Activated naive CD4-positive, alpha-beta T cell treated with anti-CD3 and anti-CD28 coated beads, Interleukin-2, amount 10 ng/mL, durations not matched to agents 7 days and 5 days (primary cell): ENCODE data around the gene ITIH5.
"Not testable (repeated sequence)": the region's sequence is repeated elsewhere in the genome, so short reads cannot be mapped to it uniquely, and the experiment has no call there.

Experiments
- CTCF ChIA-PET: fragments of 350-600 bp; sonication (Branson Sonifier 250); formaldehyde crosslinking; loops from one replicate; lab custom pipeline; 2021; ENCODE audit warnings: antibody characterized with exemption; lab: Charles Lee
- DNase-seq: peaks from one replicate; pipeline ENCODE4 v3.0.0-alpha.2; 2020
- H3K27ac Mint-ChIP-seq: one replicate; pipeline ENCODE4 v1.8.0; 2021; ENCODE audit warnings: mild to moderate bottlenecking, moderate library complexity, mixed read lengths
- H3K27me3 Mint-ChIP-seq: one replicate; pipeline ENCODE4 v1.8.0; 2021; ENCODE audit warnings: mild to moderate bottlenecking, mixed read lengths
- H3K36me3 Mint-ChIP-seq: one replicate; pipeline ENCODE4 v1.8.0; 2021; ENCODE audit warnings: mixed read lengths
- H3K4me1 Mint-ChIP-seq: one replicate; pipeline ENCODE4 v1.8.0; 2021; ENCODE audit warnings: mixed read lengths
- H3K4me3 Mint-ChIP-seq: one replicate; pipeline ENCODE4 v1.8.0; 2021; ENCODE audit warnings: mild to moderate bottlenecking, moderate library complexity, mixed read lengths
- H3K9me3 Mint-ChIP-seq: one replicate; pipeline ENCODE4 v1.8.0; 2021; ENCODE audit warnings: mixed read lengths

Gene ITIH5

GRCh38 chr10:7666253-7667023 is at the start of gene ITIH5:
Gene ITIH5 (minus strand): TSS chr10:7666966. CDS start chr10:7666892, 74 bp downstream.
- Mint-ChIP-seq H3K27me3 (peaks cover 70% of the 10 kb centered on the region), H3K4me3 (peak within 1 kb of the TSS; percentile 46)

DNA sequence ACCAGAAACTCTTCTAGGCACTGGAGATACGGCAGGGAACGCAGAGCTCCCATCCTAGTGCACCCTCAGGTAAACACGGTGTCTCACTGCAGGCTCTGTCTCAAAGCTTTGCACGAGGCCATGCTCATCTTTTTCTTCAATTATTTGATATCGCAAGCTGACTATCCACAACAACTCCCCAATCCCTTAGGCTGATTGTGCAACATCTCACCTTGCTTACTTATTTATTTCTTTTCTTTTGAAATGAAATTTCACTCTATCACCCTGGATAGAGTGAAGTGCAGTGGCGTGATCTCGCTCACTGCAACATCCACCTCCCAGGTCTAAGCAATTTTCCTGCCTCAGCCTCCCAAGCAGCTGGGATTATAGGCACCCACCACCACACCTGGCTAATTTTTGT is 48.7 kb upstream of the ITIH5 start:
- no peaks in the 10 kb centered on the region for H3K9me3 Mint-ChIP-seq
- no peaks in the 10 kb centered on the region for H3K36me3 Mint-ChIP-seq
- H3K27me3 Mint-ChIP-seq: peaks cover 8% of the 10 kb centered on the region
- CTCF ChIA-PET: no interaction called here
- H3K4me1 Mint-ChIP-seq: no peaks in the 10 kb centered on the region
- H3K27ac Mint-ChIP-seq: no peak overlapping the region
- no peak overlapping the region for H3K4me3 Mint-ChIP-seq
- no peak for DNase-seq

More at GRCh38 chr10:7666253-7667023, at the start of gene ITIH5:
- Mint-ChIP-seq H3K36me3 (no peaks in the 10 kb centered on the region), H3K27ac (no peak within 1 kb of the TSS), H3K4me1 (peaks cover 8% of the 10 kb centered on the region), H3K9me3 (no peaks in the 10 kb centered on the region)
- no peak for DNase-seq
- CTCF ChIA-PET: no interaction called here

- H3K4me3 Mint-ChIP-seq, CTCF ChIA-PET, H3K4me1 Mint-ChIP-seq, H3K36me3 Mint-ChIP-seq, H3K9me3 Mint-ChIP-seq, H3K27ac Mint-ChIP-seq, DNase-seq: not testable (repeated sequence)
- H3K27me3 Mint-ChIP-seq: peaks cover 15% of the 10 kb centered on the region
Observed at GRCh38 chr10:7711075-7711474, 44.3 kb upstream of the ITIH5 start.

DNA sequence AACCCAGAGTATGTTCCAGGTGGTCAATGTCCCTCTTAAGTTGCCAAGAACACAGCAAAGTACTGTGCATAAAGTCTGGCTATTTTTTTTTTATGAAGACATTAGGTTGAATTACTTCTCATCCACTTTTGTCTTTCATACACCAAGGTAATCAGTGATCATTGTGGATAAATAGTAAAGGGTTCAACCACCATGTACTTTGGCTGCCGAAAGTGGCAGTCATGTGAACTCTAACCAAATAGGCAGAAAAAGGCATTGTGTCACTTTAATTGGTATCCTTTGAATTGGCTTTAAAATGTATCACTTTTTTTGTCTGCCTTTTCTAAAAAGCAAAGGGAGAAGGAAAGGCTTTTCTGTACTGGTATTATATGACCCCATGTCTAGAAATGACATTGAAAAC is 43.7 kb upstream of the ITIH5 start:
- H3K27me3 Mint-ChIP-seq: peaks cover 19% of the 10 kb centered on the region
- no peaks in the 10 kb centered on the region for H3K9me3 Mint-ChIP-seq
- H3K4me1 Mint-ChIP-seq: no peaks in the 10 kb centered on the region
- no peak overlapping the region for H3K27ac Mint-ChIP-seq
- DNase-seq: no peak
- H3K36me3 Mint-ChIP-seq: no peaks in the 10 kb centered on the region
- CTCF ChIA-PET: no interaction called here
- H3K4me3 Mint-ChIP-seq: no peak overlapping the region

DNA sequence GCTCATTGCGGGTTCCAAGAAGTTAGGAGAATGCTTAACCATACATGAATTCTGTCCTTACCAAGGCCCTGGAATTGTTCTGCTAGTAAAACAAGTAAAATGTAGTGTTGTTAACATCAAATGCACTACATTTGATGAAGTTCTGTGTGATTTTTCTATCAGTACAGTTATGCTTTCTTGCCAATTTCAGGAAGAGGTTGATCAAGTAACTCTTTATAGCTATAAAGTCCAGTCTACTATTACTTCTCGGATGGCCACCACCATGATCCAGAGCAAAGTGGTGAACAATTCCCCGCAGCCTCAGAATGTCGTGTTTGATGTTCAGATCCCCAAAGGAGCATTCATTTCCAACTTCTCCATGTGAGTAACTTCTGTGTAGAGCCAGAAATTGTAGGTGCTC is 42.1 kb upstream of the ITIH5 start:
- H3K36me3 Mint-ChIP-seq: no peaks in the 10 kb centered on the region
- no peak overlapping the region for H3K4me3 Mint-ChIP-seq
- peaks cover 18% of the 10 kb centered on the region for H3K27me3 Mint-ChIP-seq
- H3K27ac Mint-ChIP-seq: no peak overlapping the region
- CTCF ChIA-PET: interaction anchor here (1.3 to 1.4 kb wide), 2 partner anchors 22 to 183 kb away, joined by 3 to 9 read pairs; no protein-coding TSS in a partner anchor
- H3K4me1 Mint-ChIP-seq: no peaks in the 10 kb centered on the region
- no peak for DNase-seq
- no peaks in the 10 kb centered on the region for H3K9me3 Mint-ChIP-seq

DNA sequence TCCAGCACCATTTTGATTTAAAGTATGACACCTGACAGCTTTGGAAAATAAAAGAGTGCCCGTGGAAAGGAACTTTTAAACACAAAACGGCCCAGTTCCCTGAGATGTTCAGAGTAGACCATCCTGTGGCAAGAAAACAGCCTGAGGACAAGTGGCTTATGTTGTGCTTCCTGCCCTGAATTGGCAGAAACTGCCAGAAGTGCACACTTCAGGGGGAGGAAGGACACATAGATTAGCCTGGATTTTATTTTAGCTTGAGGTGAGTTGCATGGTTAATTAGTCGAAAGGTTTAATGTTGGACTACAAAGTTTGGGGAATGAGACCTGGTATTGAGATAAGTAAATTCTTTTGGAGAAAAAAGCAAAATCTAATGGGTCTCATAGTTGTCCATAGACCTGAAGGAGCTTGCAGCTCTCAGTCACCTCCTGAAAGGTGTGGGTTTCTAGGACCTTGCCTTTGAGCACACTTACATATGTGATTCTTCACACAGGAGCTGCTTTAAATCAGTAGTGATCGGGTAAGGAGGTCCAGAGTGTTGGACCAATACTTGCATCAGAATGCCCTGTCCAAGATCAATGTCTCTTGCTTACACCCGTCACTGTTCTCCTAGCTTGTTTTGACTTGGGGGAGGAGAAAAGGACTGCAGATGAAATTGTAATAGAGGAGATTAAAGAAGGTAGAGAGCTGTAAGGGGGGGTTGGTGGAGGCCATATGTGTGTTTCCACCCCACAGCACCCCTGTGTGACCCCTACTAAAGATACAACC is 41.3 kb upstream of the ITIH5 start:
- no peaks in the 10 kb centered on the region for H3K4me1 Mint-ChIP-seq
- no peaks in the 10 kb centered on the region for H3K9me3 Mint-ChIP-seq
- H3K36me3 Mint-ChIP-seq: no peaks in the 10 kb centered on the region
- DNase-seq: no peak
- CTCF ChIA-PET: interaction anchor here (1.3 to 1.4 kb wide), 2 partner anchors 21 to 182 kb away, joined by 3 to 9 read pairs; no protein-coding TSS in a partner anchor
- no peak overlapping the region for H3K4me3 Mint-ChIP-seq
- H3K27ac Mint-ChIP-seq: no peak overlapping the region
- H3K27me3 Mint-ChIP-seq: peaks cover 21% of the 10 kb centered on the region

DNA sequence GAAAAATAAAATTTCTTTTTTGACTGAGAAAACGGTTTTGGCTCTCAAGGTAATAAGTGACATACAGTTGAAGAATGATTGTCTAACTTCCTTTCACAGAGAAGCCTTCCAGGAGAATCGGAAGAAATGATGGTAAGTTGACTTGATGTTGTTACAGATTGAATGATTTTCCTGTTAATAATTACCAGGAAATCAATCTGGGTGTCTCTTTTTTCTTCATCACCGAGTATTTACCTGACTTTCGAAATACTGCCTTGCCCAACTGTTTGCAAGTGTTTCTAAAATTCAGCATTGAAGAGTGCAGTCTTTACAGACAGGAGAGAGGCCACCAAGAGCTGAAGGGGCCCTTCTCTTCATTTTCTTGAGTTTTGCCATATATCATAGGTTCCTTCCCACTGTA is 40.3 kb upstream of the ITIH5 start:
- H3K9me3 Mint-ChIP-seq: no peaks in the 10 kb centered on the region
- DNase-seq: no peak
- peaks cover 27% of the 10 kb centered on the region for H3K27me3 Mint-ChIP-seq
- no peaks in the 10 kb centered on the region for H3K4me1 Mint-ChIP-seq
- H3K36me3 Mint-ChIP-seq: no peaks in the 10 kb centered on the region
- H3K27ac Mint-ChIP-seq: no peak overlapping the region
- H3K4me3 Mint-ChIP-seq: no peak overlapping the region
- CTCF ChIA-PET: no interaction called here

GRCh38 chr10:7706534-7707073 is 39.8 kb upstream of the ITIH5 start:
- DNase-seq: no peak
- Mint-ChIP-seq H3K27me3 (peaks cover 31% of the 10 kb centered on the region), H3K4me3 (no peak overlapping the region), H3K27ac (no peak overlapping the region), H3K36me3 (no peaks in the 10 kb centered on the region), H3K4me1 (no peaks in the 10 kb centered on the region), H3K9me3 (no peaks in the 10 kb centered on the region)
- CTCF ChIA-PET: no interaction called here

GRCh38 chr10:7705341-7705740 is 38.6 kb upstream of the ITIH5 start:
- CTCF ChIA-PET: interaction anchor here (0.6 to 0.7 kb wide), 2 partner anchors 14 to 17 kb away, joined by 3 read pairs; no protein-coding TSS in a partner anchor

GRCh38 chr10:7704071-7705016 is 37.6 kb upstream of the ITIH5 start:
- Mint-ChIP-seq H3K27me3 (peaks cover 37% of the 10 kb centered on the region), H3K36me3 (no peaks in the 10 kb centered on the region), H3K9me3 (no peaks in the 10 kb centered on the region), H3K4me3 (no peak overlapping the region), H3K27ac (no peak overlapping the region), H3K4me1 (no peaks in the 10 kb centered on the region)
- CTCF ChIA-PET: interaction anchor here (1.1 kb wide), 1 partner anchor 179 kb away, joined by 3 read pairs; no protein-coding TSS in a partner anchor
- DNase-seq: no peak

More at GRCh38 chr10:7705341-7705740, 38.6 kb upstream of the ITIH5 start:
- H3K27me3 Mint-ChIP-seq: peaks cover 37% of the 10 kb centered on the region
- no peaks in the 10 kb centered on the region for H3K36me3 Mint-ChIP-seq
- no peak for DNase-seq
- no peaks in the 10 kb centered on the region for H3K4me1 Mint-ChIP-seq
- no peak overlapping the region for H3K4me3 Mint-ChIP-seq
- no peaks in the 10 kb centered on the region for H3K9me3 Mint-ChIP-seq
- H3K27ac Mint-ChIP-seq: no peak overlapping the region

- H3K36me3 Mint-ChIP-seq: no peaks in the 10 kb centered on the region
- no peak for DNase-seq
- no peak within 1 kb of the TSS for H3K4me3 Mint-ChIP-seq
- no peak within 1 kb of the TSS for H3K27ac Mint-ChIP-seq
- no peaks in the 10 kb centered on the region for H3K9me3 Mint-ChIP-seq
- CTCF ChIA-PET: interaction anchor here (1.0 to 1.1 kb wide), 2 partner anchors 14 to 17 kb away, joined by 3 to 6 read pairs; no protein-coding TSS in a partner anchor
- H3K4me1 Mint-ChIP-seq: no peaks in the 10 kb centered on the region
- peaks cover 34% of the 10 kb centered on the region for H3K27me3 Mint-ChIP-seq
Observed at GRCh38 chr10:7703140-7703539, 36.4 kb upstream of the ITIH5 start, which contains the start of gene ITIH2. Gene ITIH2 (plus strand): TSS chr10:7703316. CDS start chr10:7703435, 119 bp downstream.

DNA sequence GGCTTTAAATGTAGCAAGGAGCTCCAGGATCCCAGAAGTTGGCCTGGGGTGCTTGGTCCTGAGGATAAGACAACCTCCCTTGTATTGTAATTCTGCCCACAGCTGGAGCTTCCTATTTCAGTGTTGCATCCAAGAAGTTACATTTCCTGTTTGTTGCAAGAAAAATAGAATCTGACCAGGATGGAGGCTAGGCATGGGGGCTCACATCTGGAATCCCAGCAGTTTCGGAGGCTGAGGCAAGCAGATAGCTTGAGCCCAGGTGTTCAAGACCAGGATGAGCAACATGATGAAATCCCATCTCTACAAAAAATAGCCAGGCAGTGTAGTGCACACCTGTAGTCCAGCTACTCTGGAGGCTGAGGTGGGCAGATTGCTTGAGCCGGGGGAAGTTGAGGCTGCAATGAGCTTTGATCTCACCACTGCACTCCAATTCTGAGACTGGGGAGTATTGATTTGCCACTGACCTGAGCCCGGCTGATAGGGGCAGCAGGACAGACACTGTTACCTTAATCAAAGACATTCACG is 35.6 kb upstream of the ITIH5 start:
- Mint-ChIP-seq H3K4me3 (no peak overlapping the region), H3K9me3 (no peaks in the 10 kb centered on the region), H3K27ac (no peak overlapping the region), H3K4me1 (no peaks in the 10 kb centered on the region), H3K27me3 (peaks cover 31% of the 10 kb centered on the region), H3K36me3 (no peaks in the 10 kb centered on the region)
- CTCF ChIA-PET: interaction anchor here (1.1 kb wide), 1 partner anchor 15 kb away, joined by 3 read pairs; no protein-coding TSS in a partner anchor
- DNase-seq: no peak

DNA sequence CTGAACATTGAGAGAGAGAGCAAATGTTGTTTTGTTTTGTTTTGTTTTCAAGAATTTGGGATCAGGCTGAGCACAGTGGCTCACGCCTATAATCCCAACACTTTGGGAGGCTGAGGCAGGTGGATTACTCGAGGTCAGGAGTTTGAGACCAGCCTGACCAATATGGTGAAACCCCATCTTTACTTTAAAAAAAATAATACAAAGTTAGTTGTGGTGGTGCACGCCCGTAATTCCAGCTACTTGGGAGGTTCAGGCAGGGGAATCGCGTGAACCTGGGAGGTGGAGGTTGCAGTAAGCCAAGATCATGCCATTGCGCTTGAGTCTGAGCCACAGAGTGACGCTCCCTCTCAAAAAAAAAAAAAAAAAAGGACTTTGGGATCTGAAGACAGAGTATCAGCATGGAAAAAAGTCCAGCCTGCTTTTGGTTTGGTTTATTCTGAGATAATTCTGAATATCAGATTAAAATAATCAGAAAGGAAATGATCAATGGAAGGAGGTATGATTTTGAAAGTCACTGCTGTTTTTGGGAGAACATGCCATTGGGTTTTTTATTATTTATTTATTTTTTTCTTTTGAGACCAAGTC is 34.5 kb upstream of the ITIH5 start:
- no peak for DNase-seq
- Mint-ChIP-seq H3K36me3 (no peaks in the 10 kb centered on the region), H3K4me1 (no peaks in the 10 kb centered on the region), H3K27me3 (peaks cover 26% of the 10 kb centered on the region), H3K4me3 (no peak overlapping the region), H3K27ac (no peak overlapping the region), H3K9me3 (no peaks in the 10 kb centered on the region)
- CTCF ChIA-PET: no interaction called here
